DND-41 (cell line): ENCODE data around the gene ERCC2.

ENCODE experiments used
- ATAC-seq: fragments of 200-7000 bp; cut with Tn5 transposase; 3 replicates; pipeline ENCODE4 v1.9.1; 2021; ENCODE audit warnings: low read depth; ENCODE audit not compliant: insufficient read depth
- DNase-seq: peaks from one replicate; pipeline ENCODE4 v3.0.0-alpha.2; 2020
- H2AFZ ChIP-seq: 2 replicates; pipeline ENCODE4 v1.6.0; 2012; ENCODE audit warnings: low read depth, low read length
- H3K27ac ChIP-seq: 2 replicates; pipeline ENCODE4 v1.5.1; 2012; ENCODE audit warnings: low read length, inconsistent platforms
- H3K27me3 ChIP-seq: fragments of 200-600 bp; sonication (generic); 2 replicates; pipeline ENCODE4 v1.6.0; 2012; ENCODE audit warnings: low read length, mild to moderate bottlenecking, inconsistent platforms; ENCODE audit not compliant: insufficient read depth, poor library complexity
- H3K36me3 ChIP-seq: 2 replicates; pipeline ENCODE4 v1.5.1; 2012; ENCODE audit warnings: low read length, inconsistent platforms; ENCODE audit not compliant: insufficient read depth
- H3K4me1 ChIP-seq: 2 replicates; pipeline ENCODE4 v1.5.1; 2012; ENCODE audit warnings: mild to moderate bottlenecking, low read length; ENCODE audit not compliant: insufficient read depth
- H3K4me2 ChIP-seq: 2 replicates; pipeline ENCODE4 v1.6.0; 2012; ENCODE audit warnings: mild to moderate bottlenecking, moderate library complexity, low read length, inconsistent platforms; ENCODE audit not compliant: insufficient read depth
- H3K4me3 ChIP-seq, 2 experiments: fragments of 200-600 bp in 1 of 2; shearing (Covaris generic) in 1 of 2; 2 replicates each; pipeline ENCODE4 v1.5.1; 2012 to 2016; ENCODE audit warnings: inconsistent platforms in 2 of 2, low read length in 2 of 2, mild to moderate bottlenecking in 2 of 2, low read depth in 1 of 2, moderate library complexity in 1 of 2
- H3K79me2 ChIP-seq: 2 replicates; pipeline ENCODE4 v1.6.0; 2012; ENCODE audit warnings: low read length, inconsistent platforms; ENCODE audit not compliant: insufficient read depth
- H3K9ac ChIP-seq: 2 replicates; pipeline ENCODE4 v1.6.0; 2012; ENCODE audit warnings: low read depth, mild to moderate bottlenecking, inconsistent platforms, low read length, moderate library complexity
- H3K9me3 ChIP-seq: 2 replicates; pipeline ENCODE4 v1.5.1; 2012; ENCODE audit warnings: low read length, moderate library complexity, mild to moderate bottlenecking, inconsistent platforms; ENCODE audit not compliant: insufficient read depth, severe bottlenecking
- H4K20me1 ChIP-seq: 2 replicates; pipeline ENCODE4 v1.6.0; 2012; ENCODE audit warnings: low read length; ENCODE audit not compliant: insufficient read depth
- EZH2 ChIP-seq: IDR thresholded peaks from 3 replicates; pipeline ENCODE4 v1.6.1; 2012; ENCODE audit warnings: borderline replicate concordance, low read depth, mild to moderate bottlenecking, moderate library complexity, low read length, inconsistent platforms; ENCODE audit not compliant: severe bottlenecking
- TF ChIP-seq, protein P1 (sequence below): IDR thresholded peaks from 2 replicates; pipeline ENCODE4 v1.5.1; 2012; ENCODE audit warnings: borderline replicate concordance, low read length, moderate library complexity, mild to moderate bottlenecking; ENCODE audit not compliant: poor library complexity, severe bottlenecking; ENCODE audit errors: extremely low read depth

The ERCC2 gene

GRCh38 chr19:45333609-45334303, 36.6 kb downstream of the ERCC2 start:
- DNase-seq (no peak), ATAC-seq (no peak)
- Histone ChIP-seq H3K4me2 (no peak overlapping the region), H3K9ac (no peak overlapping the region), H3K4me1 (peaks cover 5% of the 10 kb centered on the region; the same call in 1 of the 2 replicates), H3K9me3 (no peaks in the 10 kb centered on the region), H3K79me2 (no peaks in the 10 kb centered on the region), H3K27me3 (no peaks in the 10 kb centered on the region), H4K20me1 (no peaks in the 10 kb centered on the region), H2AFZ (no peak overlapping the region), H3K4me3 (no peak overlapping the region), H3K36me3 (no peaks in the 10 kb centered on the region), H3K27ac (no peak overlapping the region)
- TF ChIP-seq EZH2: no peak
- TF ChIP-seq, protein P1, sequence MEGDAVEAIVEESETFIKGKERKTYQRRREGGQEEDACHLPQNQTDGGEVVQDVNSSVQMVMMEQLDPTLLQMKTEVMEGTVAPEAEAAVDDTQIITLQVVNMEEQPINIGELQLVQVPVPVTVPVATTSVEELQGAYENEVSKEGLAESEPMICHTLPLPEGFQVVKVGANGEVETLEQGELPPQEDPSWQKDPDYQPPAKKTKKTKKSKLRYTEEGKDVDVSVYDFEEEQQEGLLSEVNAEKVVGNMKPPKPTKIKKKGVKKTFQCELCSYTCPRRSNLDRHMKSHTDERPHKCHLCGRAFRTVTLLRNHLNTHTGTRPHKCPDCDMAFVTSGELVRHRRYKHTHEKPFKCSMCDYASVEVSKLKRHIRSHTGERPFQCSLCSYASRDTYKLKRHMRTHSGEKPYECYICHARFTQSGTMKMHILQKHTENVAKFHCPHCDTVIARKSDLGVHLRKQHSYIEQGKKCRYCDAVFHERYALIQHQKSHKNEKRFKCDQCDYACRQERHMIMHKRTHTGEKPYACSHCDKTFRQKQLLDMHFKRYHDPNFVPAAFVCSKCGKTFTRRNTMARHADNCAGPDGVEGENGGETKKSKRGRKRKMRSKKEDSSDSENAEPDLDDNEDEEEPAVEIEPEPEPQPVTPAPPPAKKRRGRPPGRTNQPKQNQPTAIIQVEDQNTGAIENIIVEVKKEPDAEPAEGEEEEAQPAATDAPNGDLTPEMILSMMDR: no peak

GRCh38 chr19:45331411-45331810, 39.0 kb downstream of the ERCC2 start:
- no peak overlapping the region for H2AFZ ChIP-seq
- no peak for ATAC-seq

GRCh38 chr19:45327404-45328143, 42.8 kb downstream of the ERCC2 start:
- TF ChIP-seq, protein P1: no peak
- no peak for TF ChIP-seq EZH2
- no peaks in the 10 kb centered on the region for H3K79me2 ChIP-seq

More at GRCh38 chr19:45331411-45331810, 39.0 kb downstream of the ERCC2 start:
- H3K27me3 ChIP-seq: no peaks in the 10 kb centered on the region
- H4K20me1 ChIP-seq: no peaks in the 10 kb centered on the region
- H3K4me1 ChIP-seq: no peaks in the 10 kb centered on the region
- no peak overlapping the region for H3K4me3 ChIP-seq
- H3K36me3 ChIP-seq: no peaks in the 10 kb centered on the region
- no peaks in the 10 kb centered on the region for H3K79me2 ChIP-seq
- H3K27ac ChIP-seq: no peak overlapping the region
- no peak overlapping the region for H3K4me2 ChIP-seq
- no peak for TF ChIP-seq EZH2
- TF ChIP-seq, protein P1: no peak
- H3K9me3 ChIP-seq: no peaks in the 10 kb centered on the region
- no peak overlapping the region for H3K9ac ChIP-seq
- DNase-seq: no peak

More at GRCh38 chr19:45327404-45328143, 42.8 kb downstream of the ERCC2 start:
- no peak overlapping the region for H3K4me3 ChIP-seq
- DNase-seq: no peak
- no peak overlapping the region for H3K9ac ChIP-seq
- no peaks in the 10 kb centered on the region for H3K27me3 ChIP-seq
- H3K9me3 ChIP-seq: no peaks in the 10 kb centered on the region
- H3K36me3 ChIP-seq: no peaks in the 10 kb centered on the region
- H3K27ac ChIP-seq: no peak overlapping the region
- H2AFZ ChIP-seq: no peak overlapping the region
- no peak overlapping the region for H3K4me2 ChIP-seq
- H3K4me1 ChIP-seq: no peaks in the 10 kb centered on the region
- no peak for ATAC-seq
- H4K20me1 ChIP-seq: no peaks in the 10 kb centered on the region
